Tongue (tissue), 2 donors: ENCODE data around the gene PDE4D. TPM values are rescaled to one million over a fixed set of nuclear protein-coding genes. Genes with fewer than 3 reads are reported as not detected.

Source experiments
- DNase-seq: peaks from one replicate; pipeline ENCODE4 v3.0.0-alpha.2; 2015
- total RNA-seq: library from RNA; depleted of rRNA; stranded (reverse); fragments of >200 nt; gene quantifications from one replicate; pipeline ENCODE4 v1.2.3, GENCODE V29; 2014

Gene PDE4D
- total RNA-seq, 1 donor from 2014 or later = 189 TPM

DNA sequence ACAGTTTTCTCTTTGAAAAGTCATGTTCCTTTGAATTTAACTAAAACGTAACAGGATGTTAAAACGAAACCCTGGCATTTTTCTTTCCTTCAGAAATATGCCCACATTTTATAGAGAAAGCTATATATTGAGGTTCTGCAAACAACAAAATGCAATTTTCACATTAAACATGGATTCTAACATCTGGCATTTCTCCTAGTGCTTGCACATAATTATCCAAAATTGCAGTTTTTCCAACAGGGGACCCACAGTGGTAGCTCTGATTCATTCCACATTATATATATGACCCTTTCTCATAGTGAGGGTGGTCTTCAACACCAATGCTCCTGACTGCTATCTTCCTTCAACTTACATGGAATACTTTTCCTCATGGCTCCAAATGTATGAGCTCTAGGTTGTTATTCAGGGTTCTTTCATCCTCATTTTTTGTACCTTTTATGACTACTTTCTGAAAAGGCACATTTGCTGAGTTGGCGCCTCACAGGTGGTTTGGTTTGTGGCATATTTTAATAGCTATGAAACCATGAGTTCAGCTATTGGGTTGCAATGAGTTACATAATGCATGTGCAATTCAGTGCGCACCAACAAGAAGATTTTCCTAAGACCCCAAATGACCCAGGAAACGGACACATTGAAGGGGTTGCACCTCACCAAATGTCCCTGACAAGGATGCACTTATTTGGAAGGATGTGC is 758.9 kb downstream of the PDE4D start:
- no peak for DNase-seq

GRCh38 chr5:59133764-59134261 is 759.7 kb downstream of the PDE4D start:
- DNase-seq = no peak

DNA sequence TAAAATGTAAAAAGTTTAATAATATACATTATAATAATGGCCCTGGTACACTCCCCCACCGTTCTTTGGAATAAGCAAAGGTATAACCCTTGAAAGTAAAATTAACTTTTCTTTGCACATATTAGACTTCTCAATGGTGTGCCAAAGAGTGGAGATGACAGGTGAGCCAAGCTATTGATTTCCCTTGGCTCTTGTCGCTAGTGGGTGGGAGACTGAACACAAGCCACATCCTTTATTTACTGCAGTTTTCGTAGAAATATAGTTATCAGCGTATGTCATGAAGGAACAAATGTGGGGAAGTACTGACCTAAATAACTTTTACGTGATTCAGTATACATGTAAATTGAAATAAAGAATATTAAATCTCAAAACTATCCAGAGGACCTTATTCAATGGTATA is 761.4 kb downstream of the PDE4D start:
- DNase-seq = no peak

DNA sequence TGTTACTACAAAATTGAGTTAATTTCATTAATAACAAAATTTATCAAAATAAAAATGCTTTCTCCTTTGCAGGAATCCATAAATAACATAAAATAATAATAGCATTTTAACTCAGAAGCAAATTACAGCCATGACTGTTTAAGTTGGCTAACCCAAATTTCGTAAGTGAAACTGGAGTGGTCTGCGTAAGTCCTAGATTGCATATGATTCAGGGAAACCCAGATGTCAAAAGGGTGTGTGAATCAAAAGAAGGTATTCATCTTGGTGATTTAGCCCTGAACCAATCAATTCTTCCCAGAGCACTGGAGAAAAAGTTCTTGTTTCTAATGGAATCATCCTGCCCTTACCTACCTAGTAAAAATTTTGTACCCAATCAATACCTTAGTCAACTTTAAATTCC is 763.1 kb downstream of the PDE4D start:
- DNase-seq = no peak

DNA sequence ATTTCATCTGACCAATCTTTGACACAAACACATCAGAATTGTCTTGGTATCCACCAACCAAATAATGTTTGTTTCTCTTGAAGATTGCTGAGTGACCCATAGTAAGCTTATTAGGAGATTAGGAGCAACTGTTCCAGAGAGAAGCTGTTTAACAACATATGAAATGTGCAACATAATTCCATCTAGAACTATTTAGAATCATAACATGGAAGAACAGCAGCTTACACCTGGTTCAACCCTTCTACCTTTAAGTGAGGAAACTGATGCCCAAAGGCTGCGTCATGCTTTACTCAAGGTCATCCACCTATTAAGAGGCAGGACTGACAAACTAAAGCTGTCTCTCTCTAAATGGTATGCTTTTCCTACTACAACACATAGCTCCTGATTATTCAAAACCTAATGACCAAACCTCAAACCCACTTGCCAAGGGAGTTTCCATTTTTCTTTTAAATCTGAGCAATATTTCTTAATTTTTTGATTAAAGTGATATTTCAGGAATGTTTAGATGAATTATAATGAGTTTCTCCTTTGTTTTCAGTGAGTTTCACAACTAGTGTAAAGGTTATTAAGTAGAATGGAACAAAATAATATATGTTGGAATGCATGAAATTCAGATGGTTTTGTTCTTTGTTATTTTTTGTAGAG is 764.8 kb downstream of the PDE4D start:
- no peak for DNase-seq

DNA sequence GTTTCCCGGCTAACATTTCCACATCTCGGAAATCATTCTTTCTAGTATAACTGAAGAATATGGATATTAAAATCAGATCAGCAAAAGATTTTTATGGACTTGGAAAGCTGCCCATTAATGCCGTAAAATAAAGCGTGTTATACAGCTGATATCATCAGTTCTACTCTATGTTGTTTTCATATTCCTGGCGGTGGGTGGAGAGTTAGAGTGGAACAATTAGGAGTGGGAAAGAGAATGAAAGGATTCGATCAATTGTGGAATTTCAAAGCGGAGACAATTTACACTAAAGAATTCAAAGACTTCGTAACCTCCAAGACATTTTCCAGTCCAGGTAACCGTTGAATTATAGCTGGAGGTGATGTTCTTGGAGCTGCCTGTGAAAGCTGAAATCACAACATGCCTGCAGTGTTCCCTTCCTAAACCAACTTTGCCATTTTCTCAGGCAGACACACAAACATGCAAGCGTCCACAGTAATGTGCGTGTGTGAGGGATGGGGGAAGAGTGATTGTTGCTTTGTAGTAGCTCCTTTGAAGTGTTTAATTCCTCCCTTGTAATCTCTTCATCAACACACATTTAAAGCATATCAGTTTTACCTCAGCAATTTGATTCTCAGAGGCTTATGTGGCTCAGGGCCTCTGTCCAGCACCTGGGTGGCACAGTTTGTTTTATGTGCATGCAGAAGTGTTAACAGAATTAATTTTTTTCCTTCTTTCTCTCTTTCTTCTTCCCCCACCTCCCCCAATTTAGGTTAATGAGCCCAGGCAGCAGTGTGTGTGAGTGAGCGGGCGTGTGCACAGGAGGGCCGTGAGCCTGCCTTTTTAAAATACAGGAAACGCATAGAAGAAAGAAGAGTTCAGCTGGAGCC is 766.6 kb downstream of the PDE4D start:
- peak; percentile 57 for DNase-seq

GRCh38 chr5:59126016-59126707 is 767.4 kb downstream of the PDE4D start:
- no peak for DNase-seq

DNA sequence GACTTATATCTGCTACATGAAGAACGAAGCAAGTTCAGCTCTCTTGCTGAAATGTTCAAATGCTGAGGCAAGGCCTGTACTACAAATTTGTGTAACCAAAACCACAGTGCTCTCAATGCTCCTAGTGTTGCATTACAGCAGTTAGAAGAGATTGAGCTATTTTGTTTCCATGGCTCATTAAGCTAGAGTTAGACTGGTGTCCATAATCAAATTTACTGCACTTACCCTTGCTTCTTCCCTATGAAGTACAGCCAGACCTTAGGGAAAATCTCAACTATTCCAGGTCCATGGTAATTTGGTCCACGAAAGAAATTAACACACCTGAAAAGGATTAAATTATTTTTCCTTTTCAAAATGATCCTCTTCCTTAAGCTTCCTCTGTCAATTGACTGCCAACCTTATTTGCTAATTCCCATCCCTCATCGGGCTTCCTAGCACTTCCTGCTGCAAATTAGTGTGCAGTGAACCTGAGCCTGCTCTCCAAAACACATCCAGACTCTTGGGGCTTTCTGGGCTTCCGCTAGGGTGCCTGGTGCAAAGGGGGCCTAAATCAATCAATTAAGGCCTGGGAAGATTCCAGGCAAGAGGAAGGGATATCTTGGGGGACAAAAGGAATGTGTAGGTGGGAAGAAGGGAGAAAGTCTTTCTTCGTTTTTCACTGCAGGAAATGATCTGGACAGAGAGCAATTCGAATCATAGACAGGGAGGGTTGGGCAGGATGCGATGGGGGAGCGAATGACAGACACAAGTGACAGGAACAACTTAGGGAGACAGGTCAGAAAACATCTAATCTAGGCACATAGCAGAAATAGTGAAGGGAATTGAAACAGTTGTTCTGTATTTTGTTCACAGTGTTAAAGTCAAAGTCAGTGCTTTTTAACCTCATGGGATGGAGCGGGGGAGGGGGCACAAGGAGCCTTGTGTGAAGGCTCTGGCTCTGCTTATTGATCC is 768.2 kb downstream of the PDE4D start:
- peak; percentile 54 for DNase-seq

DNA sequence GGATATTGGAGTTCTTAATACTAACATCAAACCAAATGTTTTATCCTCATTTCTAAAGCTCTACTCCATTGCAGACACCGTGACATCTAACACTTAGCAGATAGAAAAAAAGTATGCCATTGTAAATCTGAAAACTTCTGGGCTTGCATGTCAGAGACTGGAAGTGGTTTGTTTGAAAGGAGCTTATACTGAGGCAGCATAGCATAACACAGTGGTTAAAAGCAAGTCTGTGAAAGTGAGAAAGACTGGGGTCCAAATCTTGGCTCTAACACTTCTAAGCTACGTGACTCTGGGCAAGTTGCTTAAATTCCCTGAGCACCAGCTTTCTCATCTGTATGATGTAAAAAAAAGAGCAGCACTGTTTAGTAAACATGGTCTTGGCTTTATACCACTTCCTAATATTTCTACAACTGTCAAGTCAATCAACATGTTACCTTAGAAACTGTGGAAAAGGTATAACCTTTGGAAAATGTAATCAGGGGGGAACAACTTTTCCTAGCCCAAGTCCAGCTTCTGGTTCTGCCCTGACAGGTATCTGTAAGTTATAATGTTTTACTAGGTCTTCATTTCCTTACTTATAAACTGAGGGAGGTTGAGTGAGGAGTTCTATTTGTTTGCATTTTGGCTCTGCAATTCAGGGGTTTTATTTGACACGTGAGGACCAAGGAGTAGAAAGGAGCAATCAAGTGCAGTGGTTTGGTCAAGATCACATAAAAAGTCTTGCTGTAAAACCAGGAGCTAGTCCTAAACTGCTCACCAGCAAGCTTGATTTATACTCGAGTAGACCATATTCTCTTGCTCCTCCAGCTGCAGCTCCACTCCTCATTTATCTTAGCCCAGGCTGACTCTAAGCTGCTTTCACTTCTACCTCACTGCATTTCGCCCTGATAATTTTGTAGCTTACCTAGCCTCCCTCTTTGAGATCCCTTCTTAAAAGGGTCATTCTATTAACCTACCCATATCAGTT is 769.6 kb downstream of the PDE4D start:
- no peak for DNase-seq

DNA sequence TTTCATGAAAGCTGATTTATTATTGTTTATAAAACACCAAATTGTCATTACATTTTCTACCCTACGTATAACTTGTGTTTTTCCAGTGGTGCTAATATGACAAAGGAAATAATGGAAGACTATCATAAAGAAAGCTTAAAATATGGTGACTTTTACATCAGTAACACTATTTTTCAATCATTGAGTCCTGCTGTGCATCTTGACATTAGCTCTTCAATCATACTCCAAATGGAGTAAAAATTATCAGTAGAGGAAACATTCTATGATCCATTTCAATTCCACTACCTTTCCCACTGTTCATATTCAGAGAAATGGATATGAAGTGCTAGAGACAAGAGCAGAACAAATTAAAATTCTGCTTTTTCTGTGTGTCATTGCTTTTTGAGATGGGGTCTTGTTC is 774.0 kb downstream of the PDE4D start:
- DNase-seq = no peak

DNA sequence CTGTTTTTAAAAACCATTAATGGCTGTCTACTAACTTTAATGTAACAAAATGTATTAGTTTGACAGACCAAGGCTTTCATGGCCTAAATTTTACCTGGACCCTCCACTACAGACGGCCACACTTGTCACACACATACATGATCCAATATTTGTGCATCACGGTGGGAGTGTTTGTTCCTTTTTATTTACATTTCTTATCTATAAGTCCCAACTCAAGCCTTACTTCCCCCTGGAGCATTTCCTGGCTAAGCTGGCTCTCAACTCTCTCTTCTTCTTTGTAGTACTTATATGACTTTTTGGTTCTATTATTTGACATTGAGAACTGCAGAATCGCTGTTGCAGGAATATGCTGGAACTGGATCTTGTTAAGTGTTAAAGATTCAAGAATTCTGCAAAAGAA is 776.2 kb downstream of the PDE4D start:
- DNase-seq = no peak

- peak; percentile 75 for DNase-seq
These were observed 777.2 kb downstream of the PDE4D start for GRCh38 chr5:59116231-59116865.

- no peak for DNase-seq
These were observed 778.2 kb downstream of the PDE4D start for GRCh38 chr5:59115345-59115744.

DNA sequence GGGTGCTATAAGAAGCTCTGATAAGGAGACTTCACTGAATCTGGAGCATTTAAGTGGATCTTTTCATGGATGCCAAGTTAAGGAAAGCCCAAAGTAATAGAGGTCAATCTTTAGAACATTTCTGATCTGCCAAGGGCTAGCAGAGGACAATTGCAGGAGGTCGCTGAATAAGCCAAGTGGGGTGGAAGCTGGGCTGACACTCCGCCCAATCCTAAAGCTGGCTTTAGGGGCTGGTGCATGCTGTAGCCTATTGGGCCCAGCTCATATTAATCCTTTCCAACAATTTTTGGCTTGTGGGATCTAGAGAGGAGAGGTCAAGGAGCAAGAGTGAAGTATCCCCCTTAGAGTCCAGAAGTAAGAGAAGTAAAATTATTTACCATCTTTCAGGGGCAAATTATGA is 784.1 kb downstream of the PDE4D start:
- DNase-seq = no peak

GRCh38 chr5:59107692-59108091 is 785.8 kb downstream of the PDE4D start:
- DNase-seq = peak; percentile 53

DNA sequence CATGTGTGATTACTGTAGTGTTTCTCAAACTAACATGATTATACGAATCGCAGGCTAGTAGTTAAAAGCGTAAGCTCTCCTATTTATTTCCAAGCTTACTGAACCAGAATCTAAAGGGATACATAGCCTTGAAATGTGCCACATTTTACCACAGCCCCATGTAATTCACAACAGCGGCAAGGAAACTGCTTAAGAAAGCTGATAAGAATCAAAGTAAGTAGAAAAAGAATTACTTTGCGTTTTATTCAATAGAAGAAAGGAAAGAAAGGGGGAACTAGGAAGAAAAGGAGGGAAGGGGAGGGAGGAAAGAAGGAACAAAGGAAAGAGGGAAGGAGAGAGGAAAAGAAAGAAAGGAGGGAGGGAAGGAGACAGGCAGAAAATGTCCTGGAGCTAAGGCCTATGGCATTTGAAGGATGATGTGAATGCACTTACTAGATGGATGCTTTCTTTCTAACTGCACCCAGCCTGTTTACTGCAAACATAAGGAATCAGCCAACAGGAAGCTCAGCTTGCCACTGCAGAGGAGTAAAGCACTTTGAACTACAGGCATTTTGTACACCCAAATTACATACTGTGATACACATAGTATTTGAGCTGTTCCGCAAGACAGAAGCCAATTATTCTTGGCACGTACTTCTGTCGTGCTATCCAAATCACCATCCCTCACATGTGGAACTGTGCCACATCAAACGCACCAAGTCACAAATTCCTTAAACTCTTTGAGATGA is 789.0 kb downstream of the PDE4D start:
- DNase-seq = peak; percentile 49

- no peak for DNase-seq
These were observed 790.2 kb downstream of the PDE4D start for GRCh38 chr5:59103303-59103702.

GRCh38 chr5:59102437-59102836 is 791.1 kb downstream of the PDE4D start:
- no peak for DNase-seq

DNA sequence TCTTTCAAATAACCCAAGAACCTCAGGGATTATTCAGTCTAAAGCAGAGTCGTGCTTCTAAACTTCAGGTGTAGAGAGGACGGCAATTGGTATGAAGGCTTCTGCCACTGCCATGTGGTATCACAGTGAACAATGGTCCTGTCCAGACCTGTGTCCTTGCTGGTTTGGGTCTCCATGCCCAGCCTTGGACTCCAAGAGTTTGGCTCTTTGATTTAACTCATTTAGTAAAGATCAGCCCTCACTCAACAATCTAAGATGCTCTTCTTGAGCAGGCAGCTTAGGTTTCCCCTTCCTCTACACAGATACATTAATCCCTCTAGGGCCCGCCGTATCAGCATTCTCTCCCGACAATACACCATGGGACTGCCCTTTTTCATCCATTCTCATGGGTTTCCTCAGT is 792.7 kb downstream of the PDE4D start:
- no peak for DNase-seq
